Liver (tissue), 9 donors: ENCODE results near the gene UBXN6. TPM values are rescaled to one million over a fixed set of nuclear protein-coding genes. Genes with fewer than 3 reads are reported as not detected.

Experiments
- DNase-seq: peaks from one replicate; pipeline ENCODE4 v3.0.0-alpha.2; 2017; ENCODE audit warnings: low spot score
- H3K27ac ChIP-seq, 2 donors: one replicate each; pipeline ENCODE4 v1.7.0; 2013; ENCODE audit warnings: inconsistent platforms in 2 of 2, low read length in 2 of 2, control low read depth in 1 of 2, low read depth in 1 of 2, mild to moderate bottlenecking in 1 of 2
- H3K27me3 ChIP-seq, 4 donors: one replicate each; pipeline versions ENCODE4 v1.6.1 to v1.7.0; 2013; ENCODE audit warnings: low read length in 3 of 4, inconsistent platforms in 1 of 4, mild to moderate bottlenecking in 1 of 4, moderate library complexity in 1 of 4; ENCODE audit not compliant: control insufficient read depth in 4 of 4, insufficient read depth in 4 of 4
- H3K36me3 ChIP-seq, 4 donors: one replicate each; pipeline versions ENCODE4 v1.6.1 to v1.7.0; 2013; ENCODE audit warnings: low read length in 3 of 4, mild to moderate bottlenecking in 3 of 4, low read depth in 1 of 4, moderate library complexity in 1 of 4; ENCODE audit not compliant: control insufficient read depth in 4 of 4, insufficient read depth in 3 of 4
- H3K4me1 ChIP-seq, 4 donors: one replicate each; pipeline versions ENCODE4 v1.6.1 to v1.7.0; 2013; ENCODE audit warnings: low read length in 3 of 4, mild to moderate bottlenecking in 3 of 4, moderate library complexity in 1 of 4; ENCODE audit not compliant: control insufficient read depth in 4 of 4, insufficient read depth in 4 of 4
- H3K4me3 ChIP-seq, 3 donors: one replicate each; pipeline versions ENCODE4 v1.6.1 to v1.7.0; 2013; ENCODE audit warnings: low read length in 3 of 3, control low read depth in 1 of 3, low read depth in 1 of 3, mild to moderate bottlenecking in 1 of 3
- H3K9ac ChIP-seq, 2 donors: one replicate each; pipeline ENCODE4 v1.7.0; 2013; ENCODE audit warnings: low read length in 2 of 2, mild to moderate bottlenecking in 2 of 2, moderate library complexity in 2 of 2, control low read depth in 1 of 2, low read depth in 1 of 2
- H3K9me3 ChIP-seq, 4 donors: one replicate each; pipeline versions ENCODE4 v1.6.1 to v1.7.0; 2013; ENCODE audit warnings: low read length in 3 of 4; ENCODE audit not compliant: control insufficient read depth in 4 of 4
- CTCF ChIP-seq: fragments of 150-350 bp; IDR thresholded peaks from 2 replicates; pipeline ENCODE4 v1.5.1; 2017; ENCODE audit warnings: improper control_type of control experiment, low read depth, low read length; ENCODE audit not compliant: missing input control
- EGR1 ChIP-seq, 2 donors: IDR thresholded peaks; 2 replicates each; pipeline ENCODE4 v1.6.1; 2016 to 2018; ENCODE audit warnings: antibody characterized with exemption in 2 of 2, low read depth in 2 of 2
- FOXA2 ChIP-seq: IDR thresholded peaks from 2 replicates; pipeline ENCODE4 v1.6.1; 2016; ENCODE audit warnings: antibody characterized with exemption
- GABPA ChIP-seq, 2 donors: IDR thresholded peaks in 1 of 2; conservative IDR thresholded peaks in 1 of 2; 2 replicates each; pipeline ENCODE4 v1.6.1; 2016; ENCODE audit warnings: antibody characterized with exemption in 2 of 2, mild to moderate bottlenecking in 1 of 2, moderate library complexity in 1 of 2
- HNF4A ChIP-seq, 2 donors: conservative IDR thresholded peaks; 2 replicates each; pipeline ENCODE4 v1.6.1; 2016; ENCODE audit warnings: antibody characterized with exemption in 2 of 2, mild to moderate bottlenecking in 2 of 2
- RAD21 ChIP-seq, 2 donors: IDR thresholded peaks; 2 replicates each; pipeline ENCODE4 v1.6.1; 2016; ENCODE audit warnings: antibody characterized with exemption in 2 of 2, mild to moderate bottlenecking in 2 of 2
- RXRA ChIP-seq, 2 donors: IDR thresholded peaks; 2 replicates each; pipeline ENCODE4 v1.6.1; 2017 to 2018; ENCODE audit warnings: antibody characterized with exemption in 2 of 2, mild to moderate bottlenecking in 1 of 2
- SP1 ChIP-seq: IDR thresholded peaks from 2 replicates; pipeline ENCODE4 v1.6.1; 2018; ENCODE audit warnings: antibody characterized with exemption, mild to moderate bottlenecking
- YY1 ChIP-seq: IDR thresholded peaks from 2 replicates; pipeline ENCODE4 v1.6.1; 2016; ENCODE audit warnings: antibody characterized with exemption, mild to moderate bottlenecking
- ZBTB33 ChIP-seq: IDR thresholded peaks from 2 replicates; pipeline ENCODE4 v1.6.1; 2016; ENCODE audit warnings: antibody characterized with exemption
- WGBS: extraction: QIAGEN DNeasy Blood & Tissue Kit; methylation state at CpG from one replicate; pipeline ENCODE4 v1.1.7; 2013; 5-methylcytosine and 5-hydroxymethylcytosine counted together
- polyA plus RNA-seq, 2 donors: library from polyadenylated mRNA; stranded (reverse) in 1 of 2; unstranded in 1 of 2; fragments of 200-250 nt in 1 of 2; fragments of >200 nt in 1 of 2; fragmentation: Nextera tagmentation in 1 of 2; extraction: Ambion mirVana in 1 of 2; gene quantifications; one replicate each; pipeline versions ENCODE4 v1.2.1 to v1.2.3, GENCODE V29; 2013 to 2015
- total RNA-seq, 2 donors: library from RNA; depleted of rRNA; stranded (reverse); fragments of >200 nt; gene quantifications; one replicate each; pipeline ENCODE4 v1.2.3, GENCODE V29; 2014
- donor health status: healthy.
- donor health status: healthy.
- donor health status: healthy.
- donor health status: healthy.
- donor health status: healthy.

UBXN6 gene
- total and polyA plus RNA-seq, 4 donors: 33.0 to 92.3 (median 54.0) TPM

- Histone ChIP-seq H3K36me3 (peaks cover 3 to 44% (median 9%) of the 10 kb centered on the region in 4 donors), H3K4me1 (no peaks in the 10 kb centered on the region), H3K9me3 (no peaks in the 10 kb centered on the region), H3K27me3 (no peaks in the 10 kb centered on the region), H3K4me3 (no peak overlapping the region), H3K9ac (no peak overlapping the region), H3K27ac (no peak overlapping the region)
- 96% methylated on average over 3 of the region's 3 CpGs for WGBS
- no peak for DNase-seq
- TF ChIP-seq CTCF (no peak), ZBTB33 (no peak), RXRA (IDR thresholded peaks at IDR 0.05) (no peak), RAD21 (IDR thresholded peaks at IDR 0.05) (no peak), EGR1 (IDR thresholded peaks at IDR 0.05; ENCODE audit: low read depth in 2 of 2) (no peak), GABPA (IDR thresholded peaks at IDR 0.05 in 1 of 2, conservative IDR thresholded peaks at IDR 0.05 in 1 of 2) (no peak), HNF4A (conservative IDR thresholded peaks at IDR 0.05) (no peak)
These were observed 34.9 kb upstream of the UBXN6 start for GRCh38 chr19:4492337-4493103.

GRCh38 chr19:4491446-4491845 lies 33.9 kb upstream of the UBXN6 start:
- Histone ChIP-seq H3K9me3 (no peaks in the 10 kb centered on the region), H3K27ac (no peak overlapping the region), H3K27me3 (no peaks in the 10 kb centered on the region), H3K9ac (no peak overlapping the region), H3K4me3 (no peak overlapping the region), H3K36me3 (peaks cover 3 to 42% (median 8%) of the 10 kb centered on the region in 4 donors), H3K4me1 (no peaks in the 10 kb centered on the region)
- WGBS: 98% methylated on average over 21 of the region's 21 CpGs
- no peak for DNase-seq
- TF ChIP-seq RXRA (IDR thresholded peaks at IDR 0.05) (no peak), FOXA2 (no peak)

- H3K9me3 ChIP-seq: no peaks in the 10 kb centered on the region
- 95% methylated on average over 29 of the region's 29 CpGs for WGBS
- no peak overlapping the region for H3K9ac ChIP-seq
- H3K27ac ChIP-seq: no peak overlapping the region
- peaks cover 2 to 23% (median 5%) of the 10 kb centered on the region in 4 donors for H3K36me3 ChIP-seq
- DNase-seq: no peak
- no peak for TF ChIP-seq ZBTB33
- TF ChIP-seq FOXA2: no peak
- no peak for TF ChIP-seq SP1
- TF ChIP-seq YY1: no peak
- no peak for TF ChIP-seq RAD21 (IDR thresholded peaks at IDR 0.05)
- TF ChIP-seq CTCF: no peak
- TF ChIP-seq EGR1 (IDR thresholded peaks at IDR 0.05; ENCODE audit: low read depth in 2 of 2): no peak
- no peak overlapping the region for H3K4me3 ChIP-seq
- H3K27me3 ChIP-seq: no peaks in the 10 kb centered on the region
- no peaks in the 10 kb centered on the region for H3K4me1 ChIP-seq
These were observed 30.9 kb upstream of the UBXN6 start for GRCh38 chr19:4488496-4488895.
